Left lung (tissue), 10 donors: ENCODE measurements around the gene THBD. TPM values are rescaled to one million over a fixed set of nuclear protein-coding genes. Genes with fewer than 3 reads are reported as not detected.

Experiments
- ATAC-seq: fragments of 200-7000 bp; cut with Tn5 transposase; one replicate; pipeline ENCODE4 v1.9.1; 2020; ENCODE audit warnings: moderate library complexity
- DNase-seq, 4 donors: peaks; one replicate each; pipeline ENCODE4 v3.0.0-alpha.2; 2013 to 2020
- H3K27ac ChIP-seq, 2 donors: fragments of 200-600 bp; sonication (generic) in 1 of 2; one replicate each; pipeline versions ENCODE4 v1.5.0 to v1.8.0; 2020 to 2021
- H3K27me3 ChIP-seq, 2 donors: fragments of 200-600 bp; sonication (generic) in 1 of 2; one replicate each; pipeline versions ENCODE4 v1.5.0 to v1.8.0; 2020 to 2021
- H3K36me3 ChIP-seq, 2 donors: fragments of 200-600 bp; sonication (generic) in 1 of 2; one replicate each; pipeline versions ENCODE4 v1.5.0 to v1.8.0; 2020 to 2021
- H3K4me1 ChIP-seq, 2 donors: fragments of 200-600 bp; one replicate each; pipeline ENCODE4 v1.8.0; 2021
- H3K4me3 ChIP-seq, 2 donors: fragments of 200-600 bp; sonication (generic) in 1 of 2; one replicate each; pipeline versions ENCODE4 v1.5.0 to v1.8.0; 2020 to 2021; ENCODE audit warnings: mild to moderate bottlenecking in 1 of 2
- H3K9me3 ChIP-seq, 2 donors: fragments of 200-600 bp; sonication (generic) in 1 of 2; one replicate each; pipeline versions ENCODE4 v1.5.0 to v1.8.0; 2020 to 2021
- intact Hi-C, 2 donors: fragments of 100-400 bp; cut with DNase I; formaldehyde crosslinking; loops; one replicate each; pipeline versions ENCODE4 v1.11.2 to v1.14.2; 2022
- polyA plus RNA-seq, 6 donors: library from polyadenylated mRNA; unstranded; fragments of 120-200 nt; gene quantifications; one replicate each; pipeline ENCODE4 v1.2.1, GENCODE V29; 2013; ENCODE audit not compliant: insufficient read length in 6 of 6
- total RNA-seq, 2 donors: library from RNA; stranded (reverse); fragmentation: NEBNext Ultra II Directional; extraction: Animal tissue kit (Norgen Biotek cat#: 25700); gene quantifications; one replicate each; pipeline ENCODE4 v1.2.1, GENCODE V29; 2021
- TF ChIP-seq, protein P1 (sequence below), 2 donors: fragments of 200-600 bp; sonication (generic) in 1 of 2; IDR thresholded peaks; one replicate each; pipeline versions ENCODE4 v1.5.0 to v1.8.0; 2021; ENCODE audit warnings: antibody characterized with exemption in 2 of 2
- donor health status: DM: no; HTN: yes; CAD: no.
- donor health status: DM: no; HTN: no; CAD: no.

The THBD gene
- total and polyA plus RNA-seq, 8 donors: 27.3 to 77.4 (median 47.2) TPM

DNA sequence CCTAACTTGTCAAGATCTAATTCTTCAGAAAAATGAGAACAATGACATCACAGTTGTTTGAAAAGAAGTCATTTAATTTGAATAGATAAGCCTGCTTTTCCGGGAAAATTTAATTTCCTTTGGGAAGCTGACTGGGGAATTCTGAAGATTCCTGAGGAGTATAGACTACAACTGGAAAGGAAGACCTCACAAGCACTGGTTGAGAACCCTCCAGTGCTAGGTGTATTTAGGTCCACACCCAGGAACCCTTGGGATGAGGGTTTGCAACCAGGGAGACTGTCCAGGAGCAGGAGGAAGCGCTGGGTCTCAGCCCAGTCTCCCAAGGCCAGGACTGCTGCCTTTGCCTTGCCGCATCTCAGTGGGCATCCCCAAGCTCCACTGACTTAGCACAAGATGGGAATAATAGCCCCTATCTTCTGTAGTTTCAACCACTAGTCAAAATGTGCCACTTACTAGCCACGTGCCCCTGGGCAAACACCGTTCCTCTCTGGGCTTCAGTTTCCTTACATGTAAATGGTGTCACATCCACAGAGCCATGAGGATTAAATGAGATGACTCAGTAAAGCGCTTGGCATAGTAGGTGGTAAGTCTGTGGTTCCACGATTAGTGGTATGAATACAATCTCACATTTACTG lies 43.5 kb upstream of the THBD start:
- TF ChIP-seq, protein P1, sequence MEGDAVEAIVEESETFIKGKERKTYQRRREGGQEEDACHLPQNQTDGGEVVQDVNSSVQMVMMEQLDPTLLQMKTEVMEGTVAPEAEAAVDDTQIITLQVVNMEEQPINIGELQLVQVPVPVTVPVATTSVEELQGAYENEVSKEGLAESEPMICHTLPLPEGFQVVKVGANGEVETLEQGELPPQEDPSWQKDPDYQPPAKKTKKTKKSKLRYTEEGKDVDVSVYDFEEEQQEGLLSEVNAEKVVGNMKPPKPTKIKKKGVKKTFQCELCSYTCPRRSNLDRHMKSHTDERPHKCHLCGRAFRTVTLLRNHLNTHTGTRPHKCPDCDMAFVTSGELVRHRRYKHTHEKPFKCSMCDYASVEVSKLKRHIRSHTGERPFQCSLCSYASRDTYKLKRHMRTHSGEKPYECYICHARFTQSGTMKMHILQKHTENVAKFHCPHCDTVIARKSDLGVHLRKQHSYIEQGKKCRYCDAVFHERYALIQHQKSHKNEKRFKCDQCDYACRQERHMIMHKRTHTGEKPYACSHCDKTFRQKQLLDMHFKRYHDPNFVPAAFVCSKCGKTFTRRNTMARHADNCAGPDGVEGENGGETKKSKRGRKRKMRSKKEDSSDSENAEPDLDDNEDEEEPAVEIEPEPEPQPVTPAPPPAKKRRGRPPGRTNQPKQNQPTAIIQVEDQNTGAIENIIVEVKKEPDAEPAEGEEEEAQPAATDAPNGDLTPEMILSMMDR (IDR thresholded peaks at IDR 0.05): no peak
- no peak overlapping the region for H3K4me3 ChIP-seq
- no peak for DNase-seq
- peaks cover 0 to 39% of the 10 kb centered on the region in 2 donors for H3K4me1 ChIP-seq
- intact Hi-C loops: no loop called here
- no peaks in the 10 kb centered on the region for H3K9me3 ChIP-seq
- no peaks in the 10 kb centered on the region for H3K36me3 ChIP-seq
- H3K27me3 ChIP-seq: no peaks in the 10 kb centered on the region
- ATAC-seq: no peak
- no peak overlapping the region for H3K27ac ChIP-seq

DNA sequence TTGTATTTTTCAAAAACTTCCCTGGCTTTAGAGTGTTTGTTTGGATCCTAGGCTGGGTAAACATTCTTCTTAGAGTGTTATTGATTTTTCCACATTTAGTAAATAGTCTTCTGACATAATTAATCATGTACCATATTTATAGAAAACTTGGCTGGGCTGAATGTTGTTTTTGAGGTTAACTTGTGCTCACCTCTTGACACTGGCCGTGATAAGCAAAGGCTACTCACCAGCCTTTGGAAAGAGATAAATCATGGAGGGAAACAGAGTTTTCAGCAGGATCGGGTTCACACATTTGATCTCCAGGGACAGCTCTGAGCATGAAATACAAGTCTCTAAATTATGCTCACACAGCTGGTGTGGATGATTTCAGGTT lies 42.9 kb upstream of the THBD start:
- no peak overlapping the region for H3K27ac ChIP-seq
- ATAC-seq (no peak), DNase-seq (no peak)
- H3K27me3 ChIP-seq: no peaks in the 10 kb centered on the region
- intact Hi-C loops: no loop called here
- H3K4me1 ChIP-seq: peaks cover 0 to 41% of the 10 kb centered on the region in 2 donors
- H3K36me3 ChIP-seq: no peaks in the 10 kb centered on the region
- no peaks in the 10 kb centered on the region for H3K9me3 ChIP-seq
- TF ChIP-seq, protein P1 (IDR thresholded peaks at IDR 0.05): no peak
- H3K4me3 ChIP-seq: no peak overlapping the region

DNA sequence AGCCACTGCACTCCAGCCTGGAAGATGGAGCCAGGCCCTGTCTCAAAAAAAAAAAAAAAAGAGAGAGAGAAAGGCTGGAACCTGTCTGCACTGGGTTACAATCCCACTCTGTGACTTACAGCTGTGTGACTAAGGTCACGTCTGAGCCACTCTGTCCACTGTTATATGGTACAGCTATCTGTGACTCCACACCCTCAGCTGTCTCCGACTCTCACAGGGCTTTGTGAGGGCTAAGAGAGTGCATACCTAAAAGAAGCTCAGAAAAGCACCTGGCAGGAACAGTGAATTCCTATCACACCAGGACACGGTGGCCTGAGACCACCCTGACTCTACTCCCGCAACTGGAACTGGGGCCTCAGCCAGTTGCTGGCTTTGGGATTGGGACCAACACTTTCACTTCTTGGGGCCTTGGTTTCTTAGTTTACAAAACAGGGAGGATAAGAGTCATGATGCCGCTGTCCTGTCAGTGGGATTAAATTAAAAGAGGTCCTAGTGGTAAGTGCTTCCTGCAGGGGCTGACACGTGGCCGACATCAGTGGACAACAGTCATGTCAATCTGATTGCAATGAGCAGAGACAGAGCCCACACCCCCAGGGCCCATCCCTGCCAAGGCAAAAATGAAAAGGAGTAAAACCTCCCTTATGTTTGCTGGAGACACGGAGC lies 42.4 kb upstream of the THBD start:
- no peak overlapping the region for H3K4me3 ChIP-seq
- H3K9me3 ChIP-seq: no peaks in the 10 kb centered on the region
- ATAC-seq (no peak), DNase-seq (no peak)
- no peaks in the 10 kb centered on the region for H3K36me3 ChIP-seq
- TF ChIP-seq, protein P1 (IDR thresholded peaks at IDR 0.05): no peak
- no peaks in the 10 kb centered on the region for H3K27me3 ChIP-seq
- intact Hi-C loops: no loop called here
- no peak overlapping the region for H3K27ac ChIP-seq
- H3K4me1 ChIP-seq: peaks cover 0 to 41% of the 10 kb centered on the region in 2 donors

DNA sequence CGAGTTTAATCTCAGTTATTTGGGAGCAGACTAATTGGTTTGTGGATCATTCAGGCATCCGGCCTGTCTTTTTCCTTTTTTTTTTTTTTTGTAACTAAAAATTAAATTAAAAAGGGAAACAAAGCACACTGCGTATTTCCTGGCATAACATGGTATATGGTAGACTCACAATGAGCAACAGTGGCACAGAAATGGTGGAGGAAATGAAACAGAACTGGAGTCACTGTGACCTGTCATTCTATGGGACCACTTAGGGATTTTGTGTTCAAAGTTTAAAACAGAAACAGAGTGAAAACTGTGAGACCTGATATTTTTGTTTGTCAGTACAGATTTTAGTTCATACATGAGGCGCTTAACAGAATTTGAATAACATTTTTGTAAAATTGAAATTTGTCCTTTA lies 41.4 kb upstream of the THBD start:
- intact Hi-C loops: no loop called here
- Histone ChIP-seq H3K9me3 (no peaks in the 10 kb centered on the region), H3K36me3 (no peaks in the 10 kb centered on the region), H3K4me3 (no peak overlapping the region), H3K27me3 (no peaks in the 10 kb centered on the region), H3K4me1 (peaks cover 0 to 48% of the 10 kb centered on the region in 2 donors), H3K27ac (no peak overlapping the region)
- DNase-seq (no peak), ATAC-seq (no peak)
- TF ChIP-seq, protein P1 (IDR thresholded peaks at IDR 0.05): no peak

DNA sequence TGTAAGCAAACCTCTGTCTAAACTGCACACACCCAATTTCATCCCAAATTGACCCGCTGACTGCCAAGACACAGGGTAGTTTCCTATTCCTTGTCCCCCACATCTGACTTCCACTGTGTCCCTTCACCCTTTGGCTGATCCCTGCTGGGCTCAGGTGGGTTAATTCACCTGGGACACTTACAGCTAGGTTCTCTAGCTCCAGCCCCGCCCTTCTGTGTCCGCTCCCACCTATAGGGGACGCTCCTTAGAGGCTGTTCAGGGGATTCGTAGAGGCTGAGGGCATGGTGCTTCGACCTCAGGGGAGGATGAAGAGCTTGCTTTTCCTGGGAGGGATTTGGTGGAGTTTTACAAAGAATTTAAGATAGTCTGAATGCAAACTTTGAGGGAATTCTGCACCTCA lies 40.7 kb upstream of the THBD start:
- ATAC-seq: no peak
- DNase-seq: no peak
- intact Hi-C loops: no loop called here
- Histone ChIP-seq H3K4me3 (no peak overlapping the region), H3K27me3 (no peaks in the 10 kb centered on the region), H3K9me3 (no peaks in the 10 kb centered on the region), H3K4me1 (peaks cover 0 to 49% of the 10 kb centered on the region in 2 donors), H3K27ac (no peak overlapping the region), H3K36me3 (no peaks in the 10 kb centered on the region)
- TF ChIP-seq, protein P1 (IDR thresholded peaks at IDR 0.05): no peak
